Gastroesophageal sphincter (tissue), 4 donors: Measurements from ENCODE around the gene CRP. TPM values are rescaled to one million over a fixed set of nuclear protein-coding genes. Genes with fewer than 3 reads are reported as not detected.
"Not testable (repeated sequence)": the region's sequence is repeated elsewhere in the genome, so short reads cannot be mapped to it uniquely, and the experiment has no call there.

Source experiments
- ATAC-seq: fragments of 150-250 bp; one replicate; pipeline ENCODE4 v1.9.1; 2016; ENCODE audit warnings: mild to moderate bottlenecking, moderate library complexity
- H3K27ac ChIP-seq, 4 donors: fragments of 200-600 bp; sonication (generic) in 3 of 4; 1 replicate in 3 of 4; 2 replicates in 1 of 4; pipeline ENCODE4 v1.5.1; 2016 to 2019
- H3K27me3 ChIP-seq: fragments of 200-600 bp; sonication (generic); one replicate; pipeline ENCODE4 v1.5.1; 2019
- H3K36me3 ChIP-seq, 2 donors: fragments of 200-600 bp; sonication (generic); one replicate each; pipeline ENCODE4 v1.5.1; 2019; ENCODE audit warnings: control low read depth in 1 of 2
- H3K4me1 ChIP-seq, 3 donors: fragments of 200-600 bp; sonication (generic); 1 replicate in 2 of 3; 2 replicates in 1 of 3; pipeline ENCODE4 v1.5.1; 2016 to 2019; ENCODE audit warnings: control low read depth in 2 of 3
- H3K4me3 ChIP-seq, 2 donors: fragments of 200-600 bp; sonication (generic); one replicate each; pipeline ENCODE4 v1.5.1; 2019; ENCODE audit warnings: mild to moderate bottlenecking in 1 of 2, moderate library complexity in 1 of 2
- H3K9me3 ChIP-seq, 3 donors: fragments of 200-600 bp; sonication (generic); one replicate each; pipeline ENCODE4 v1.5.1; 2017 to 2019; ENCODE audit warnings: control low read depth in 2 of 3
- EP300 ChIP-seq: sonication (generic); formaldehyde crosslinking; IDR thresholded peaks from one replicate; pipeline ENCODE4 v1.6.1; 2017; ENCODE audit warnings: antibody characterized with exemption, mild to moderate bottlenecking
- POLR2A ChIP-seq, 2 donors: fragments of 450-650 bp; IDR thresholded peaks; one replicate each; pipeline ENCODE4 v1.6.1; 2017; ENCODE audit warnings: antibody characterized with exemption in 2 of 2, mild to moderate bottlenecking in 2 of 2, moderate library complexity in 1 of 2
- POLR2AphosphoS5 ChIP-seq: sonication (generic); formaldehyde crosslinking; IDR thresholded peaks from one replicate; pipeline ENCODE4 v1.6.1; 2017; ENCODE audit warnings: antibody characterized with exemption
- WGBS, 2 donors: methylation state at CpG; one replicate each; pipeline ENCODE4 v1.1.5; 2018; ENCODE audit warnings: low coverage in 1 of 2; 5-methylcytosine and 5-hydroxymethylcytosine counted together
- total RNA-seq, 4 donors: library from RNA; depleted of rRNA; stranded (reverse); fragments of >200 nt; gene quantifications; one replicate each; pipeline ENCODE4 v1.1.0, GENCODE V29; 2016
- TF ChIP-seq, protein P1 (sequence below), 4 experiments: fragments of 200-600 bp in 2 of 4; fragments of 450-650 bp in 2 of 4; sonication (generic) in 1 of 4; IDR thresholded peaks; one replicate each; pipeline ENCODE4 v1.5.1; 2017 to 2019; ENCODE audit warnings: antibody characterized with exemption in 4 of 4, mild to moderate bottlenecking in 2 of 4, moderate library complexity in 2 of 4

The CRP gene
- total RNA-seq, 4 donors from 2014 or later: 0.27 TPM; not detected in 3

DNA sequence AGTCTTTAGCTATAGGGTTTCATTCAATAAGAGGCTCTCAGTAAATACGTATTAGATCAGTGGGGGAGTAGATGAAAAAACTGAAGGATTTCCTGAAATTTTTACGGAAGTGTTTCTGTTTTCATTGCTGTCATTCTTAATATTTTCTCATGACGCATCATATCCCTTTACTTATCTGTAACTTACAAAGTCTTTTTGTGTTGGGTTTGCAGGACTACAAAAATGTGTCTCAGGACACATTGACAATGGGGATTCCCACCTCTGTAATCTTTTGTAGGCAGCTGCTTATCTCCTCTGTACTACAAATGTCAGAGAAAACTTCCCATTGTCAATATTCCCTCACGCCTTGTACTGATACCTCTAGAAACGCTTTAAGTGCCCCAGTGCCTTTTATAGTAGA lies 35.5 kb downstream of the CRP start:
- H3K36me3 ChIP-seq: no peaks in the 10 kb centered on the region
- WGBS, 2 donors: 76 to 77% methylated on average over 4 to 5 of the region's 5 CpGs
- no peaks in the 10 kb centered on the region for H3K27me3 ChIP-seq
- H3K27ac ChIP-seq: no peak overlapping the region
- TF ChIP-seq POLR2AphosphoS5 (no peak), POLR2A (IDR thresholded peaks at IDR 0.05) (no peak), EP300 (no peak)
- TF ChIP-seq, protein P1, sequence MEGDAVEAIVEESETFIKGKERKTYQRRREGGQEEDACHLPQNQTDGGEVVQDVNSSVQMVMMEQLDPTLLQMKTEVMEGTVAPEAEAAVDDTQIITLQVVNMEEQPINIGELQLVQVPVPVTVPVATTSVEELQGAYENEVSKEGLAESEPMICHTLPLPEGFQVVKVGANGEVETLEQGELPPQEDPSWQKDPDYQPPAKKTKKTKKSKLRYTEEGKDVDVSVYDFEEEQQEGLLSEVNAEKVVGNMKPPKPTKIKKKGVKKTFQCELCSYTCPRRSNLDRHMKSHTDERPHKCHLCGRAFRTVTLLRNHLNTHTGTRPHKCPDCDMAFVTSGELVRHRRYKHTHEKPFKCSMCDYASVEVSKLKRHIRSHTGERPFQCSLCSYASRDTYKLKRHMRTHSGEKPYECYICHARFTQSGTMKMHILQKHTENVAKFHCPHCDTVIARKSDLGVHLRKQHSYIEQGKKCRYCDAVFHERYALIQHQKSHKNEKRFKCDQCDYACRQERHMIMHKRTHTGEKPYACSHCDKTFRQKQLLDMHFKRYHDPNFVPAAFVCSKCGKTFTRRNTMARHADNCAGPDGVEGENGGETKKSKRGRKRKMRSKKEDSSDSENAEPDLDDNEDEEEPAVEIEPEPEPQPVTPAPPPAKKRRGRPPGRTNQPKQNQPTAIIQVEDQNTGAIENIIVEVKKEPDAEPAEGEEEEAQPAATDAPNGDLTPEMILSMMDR (IDR thresholded peaks at IDR 0.05): no peak
- no peak overlapping the region for H3K4me3 ChIP-seq
- no peak for ATAC-seq
- H3K9me3 ChIP-seq: no peaks in the 10 kb centered on the region
- no peaks in the 10 kb centered on the region for H3K4me1 ChIP-seq

DNA sequence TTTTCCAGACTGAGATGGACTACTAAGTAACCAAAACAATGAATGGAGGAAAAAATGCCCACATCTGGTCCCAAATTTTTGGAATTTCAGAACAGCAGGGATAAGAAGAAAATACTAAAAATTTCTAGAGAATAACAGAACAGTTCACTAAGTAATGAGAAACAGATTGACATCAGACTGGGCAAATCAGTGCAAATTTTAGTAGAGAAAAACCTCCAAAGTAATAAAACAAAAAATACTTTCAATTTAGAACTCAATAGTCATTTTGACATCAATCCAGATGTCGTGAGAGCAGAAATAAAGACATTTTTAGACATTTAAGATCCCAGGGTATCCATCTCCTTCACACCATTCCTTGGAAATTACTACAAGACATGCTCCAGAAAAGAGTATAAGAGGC lies 39.3 kb downstream of the CRP start:
- no peak for ATAC-seq
- H3K9me3 ChIP-seq: no peaks in the 10 kb centered on the region
- no peak overlapping the region for H3K27ac ChIP-seq
- H3K27me3 ChIP-seq: no peaks in the 10 kb centered on the region
- no peak overlapping the region for H3K4me3 ChIP-seq
- TF ChIP-seq POLR2AphosphoS5: no peak
- TF ChIP-seq POLR2A (IDR thresholded peaks at IDR 0.05): no peak
- TF ChIP-seq, protein P1 (IDR thresholded peaks at IDR 0.05): no peak
- no peak for TF ChIP-seq EP300
- no peaks in the 10 kb centered on the region for H3K36me3 ChIP-seq
- WGBS, 2 donors: 29 to 33% methylated on average over 1 of the region's 1 CpG
- no peaks in the 10 kb centered on the region for H3K4me1 ChIP-seq

DNA sequence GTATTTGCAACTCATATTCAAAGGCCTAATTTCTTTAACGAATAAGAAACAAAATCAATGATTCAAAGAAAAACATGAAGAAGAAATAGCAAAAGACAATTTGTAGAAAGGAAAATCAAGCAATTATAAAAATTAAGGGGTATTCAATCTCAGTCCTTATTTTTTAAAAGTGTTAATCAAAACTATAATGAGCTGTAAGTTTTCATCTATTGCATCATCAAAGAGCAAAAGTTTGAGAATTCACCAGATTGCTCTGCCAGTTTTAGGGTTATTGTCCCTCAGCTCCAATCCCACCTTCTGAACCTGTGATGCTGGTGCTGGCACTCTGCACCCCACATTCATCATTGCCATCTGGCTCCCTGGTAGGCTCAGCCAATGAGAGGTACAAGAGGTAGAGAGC lies 42.0 kb downstream of the CRP start:
- not testable (repeated sequence) for H3K36me3 ChIP-seq, ATAC-seq, H3K4me3 ChIP-seq, H3K4me1 ChIP-seq, H3K27ac ChIP-seq, H3K9me3 ChIP-seq, H3K27me3 ChIP-seq
- 86 to 100% methylated on average over 1 of the region's 1 CpG for WGBS, 2 donors

DNA sequence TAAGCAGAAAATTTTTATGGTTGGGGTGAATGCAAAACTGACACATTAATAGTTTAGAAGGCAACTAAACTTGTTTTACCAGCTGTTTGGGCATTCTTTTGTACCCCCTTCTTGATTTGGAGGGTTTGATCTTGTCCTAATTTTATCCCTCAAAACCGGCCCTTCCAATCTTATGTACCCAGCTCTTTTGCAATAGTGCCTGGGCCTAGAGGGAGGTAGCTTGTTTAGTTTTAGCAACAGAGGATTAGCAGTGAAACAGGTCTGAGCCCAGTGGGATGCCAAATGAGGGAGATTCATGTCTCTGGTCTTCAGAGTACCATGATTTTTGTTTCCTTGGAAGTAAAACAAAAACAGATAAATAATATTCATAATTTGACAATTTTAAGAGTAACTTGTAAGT lies 45.1 kb downstream of the CRP start:
- Histone ChIP-seq H3K27ac (no peak overlapping the region), H3K4me3 (no peak overlapping the region), H3K4me1 (no peaks in the 10 kb centered on the region), H3K27me3 (no peaks in the 10 kb centered on the region), H3K9me3 (peaks cover 0 to 8% (median 0%) of the 10 kb centered on the region in 3 donors), H3K36me3 (no peaks in the 10 kb centered on the region)
- ATAC-seq: no peak
- WGBS, 2 donors: 29 to 58% methylated on average over 1 of the region's 1 CpG
- TF ChIP-seq EP300 (no peak), POLR2A (IDR thresholded peaks at IDR 0.05) (no peak)

DNA sequence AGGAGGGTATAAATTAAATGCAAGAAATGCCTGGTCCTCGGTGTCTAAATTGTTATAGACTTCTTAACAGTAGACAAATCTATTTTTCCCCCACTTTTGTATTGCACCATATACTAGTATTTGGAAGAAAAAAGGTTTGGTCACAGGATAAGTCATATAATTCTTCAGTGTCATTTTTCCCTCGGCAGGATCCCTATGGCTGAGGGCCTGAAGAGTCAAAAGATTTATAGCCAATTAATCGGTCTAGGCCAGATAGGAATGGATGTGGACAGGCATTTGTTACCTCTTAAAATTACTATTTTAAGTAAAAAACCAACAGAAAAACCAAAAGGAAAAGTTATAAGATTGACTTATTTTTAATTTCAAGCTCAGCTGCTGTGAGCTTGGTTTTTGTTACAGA lies 45.6 kb downstream of the CRP start:
- TF ChIP-seq POLR2AphosphoS5 (no peak), POLR2A (IDR thresholded peaks at IDR 0.05) (no peak), EP300 (no peak)
- TF ChIP-seq, protein P1 (IDR thresholded peaks at IDR 0.05): no peak

DNA sequence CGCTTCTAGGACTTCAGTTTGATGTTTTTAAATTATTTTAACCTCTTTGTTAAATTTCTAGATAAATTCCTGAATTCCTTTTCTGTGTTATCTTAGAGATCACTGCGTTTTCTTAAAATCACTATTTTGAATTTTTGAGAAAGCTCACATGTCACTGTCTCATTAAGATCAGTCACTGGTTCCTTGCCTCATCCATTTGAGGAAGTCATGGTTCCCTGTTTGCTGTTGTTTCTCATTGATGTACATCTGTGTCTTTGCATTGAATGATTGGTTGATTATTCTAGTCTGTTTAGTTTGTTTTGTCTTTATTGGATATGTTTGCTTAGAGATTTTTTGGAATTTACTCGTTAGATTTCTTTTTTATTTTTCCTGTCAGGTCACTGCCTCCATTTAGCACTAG lies 50.1 kb downstream of the CRP start:
- Histone ChIP-seq H3K36me3 (no peaks in the 10 kb centered on the region), H3K4me1 (no peaks in the 10 kb centered on the region), H3K27me3 (no peaks in the 10 kb centered on the region), H3K4me3 (no peak overlapping the region), H3K27ac (no peak overlapping the region), H3K9me3 (peaks cover 0 to 22% (median 0%) of the 10 kb centered on the region in 3 donors)
- WGBS, 2 donors: 66 to 71% methylated on average over 1 to 3 of the region's 3 CpGs
- no peak for ATAC-seq
- no peak for TF ChIP-seq POLR2A (IDR thresholded peaks at IDR 0.05)
- TF ChIP-seq, protein P1 (IDR thresholded peaks at IDR 0.05): no peak
- no peak for TF ChIP-seq POLR2AphosphoS5
- TF ChIP-seq EP300: no peak

More for the DNA sequence above, 45.6 kb downstream of the CRP start:
- no peak overlapping the region for H3K4me3 ChIP-seq
- H3K36me3 ChIP-seq: no peaks in the 10 kb centered on the region
- no peaks in the 10 kb centered on the region for H3K27me3 ChIP-seq
- no peak for ATAC-seq
- no peak overlapping the region for H3K27ac ChIP-seq
- 66 to 73% methylated on average over 3 of the region's 3 CpGs for WGBS, 2 donors
- peaks cover 0 to 14% (median 0%) of the 10 kb centered on the region in 3 donors for H3K9me3 ChIP-seq
- H3K4me1 ChIP-seq: no peaks in the 10 kb centered on the region
